Measurements from ENCODE around the gene PBRM1. TPM values are rescaled to one million over a fixed set of nuclear protein-coding genes. Genes with fewer than 3 reads are reported as not detected.

The PBRM1 gene
- total RNA-seq, result 19.0 and 37.4 TPM in 2 replicates

DNA sequence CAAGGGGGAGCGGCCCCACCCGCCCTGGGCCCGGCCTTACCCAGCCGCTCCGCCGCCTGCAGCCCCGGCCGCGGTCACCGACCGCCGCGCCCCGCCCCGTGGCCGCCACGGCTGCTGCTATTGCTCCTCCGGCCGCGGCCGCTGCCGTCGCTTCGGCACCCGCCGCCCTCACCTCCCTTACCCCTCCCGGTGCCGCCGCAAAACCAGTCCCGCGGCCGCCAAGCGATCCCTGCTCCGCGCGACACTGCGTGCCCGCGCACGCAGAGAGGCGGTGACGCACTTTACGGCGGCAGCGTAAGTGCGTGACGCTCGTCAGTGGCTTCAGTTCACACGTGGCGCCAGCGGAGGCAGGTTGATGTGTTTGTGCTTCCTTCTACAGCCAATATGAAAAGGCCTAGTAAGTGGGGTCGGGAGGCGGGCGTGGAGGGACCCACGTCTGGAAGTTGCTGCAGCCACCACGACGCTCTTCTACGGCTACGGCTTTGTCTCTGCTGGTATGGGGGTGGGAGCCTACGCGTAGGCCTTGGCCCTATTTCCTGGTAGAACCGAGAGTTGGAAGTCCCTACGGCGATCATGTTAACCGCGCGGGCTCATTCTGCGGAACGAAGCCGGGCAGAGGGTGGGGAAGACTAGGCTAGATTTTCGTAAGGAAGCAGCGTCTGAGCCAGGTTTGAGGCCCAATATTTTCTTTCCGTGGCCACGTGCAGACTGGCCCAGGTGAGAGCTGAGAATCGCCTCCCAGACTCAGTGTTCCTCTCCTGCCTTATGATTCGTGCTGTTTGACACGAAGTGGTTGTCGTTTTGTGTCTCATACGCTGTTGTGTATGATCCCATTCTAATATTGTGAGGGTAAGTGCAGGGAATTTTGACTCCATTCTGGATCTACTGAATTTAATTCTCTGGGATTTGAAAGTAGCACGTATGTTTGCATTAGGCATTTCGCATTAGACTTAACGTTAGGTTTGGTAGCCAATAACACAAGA, at the start of gene PBRM1, which contains the start of gene GNL3:
PBRM1 (minus strand) TSS at position 205 of the 983 bp plus-strand sequence.
GNL3 (plus strand) TSS at position 324 of the 983 bp plus-strand sequence; CDS start at position 385, 61 bp downstream.

DNA sequence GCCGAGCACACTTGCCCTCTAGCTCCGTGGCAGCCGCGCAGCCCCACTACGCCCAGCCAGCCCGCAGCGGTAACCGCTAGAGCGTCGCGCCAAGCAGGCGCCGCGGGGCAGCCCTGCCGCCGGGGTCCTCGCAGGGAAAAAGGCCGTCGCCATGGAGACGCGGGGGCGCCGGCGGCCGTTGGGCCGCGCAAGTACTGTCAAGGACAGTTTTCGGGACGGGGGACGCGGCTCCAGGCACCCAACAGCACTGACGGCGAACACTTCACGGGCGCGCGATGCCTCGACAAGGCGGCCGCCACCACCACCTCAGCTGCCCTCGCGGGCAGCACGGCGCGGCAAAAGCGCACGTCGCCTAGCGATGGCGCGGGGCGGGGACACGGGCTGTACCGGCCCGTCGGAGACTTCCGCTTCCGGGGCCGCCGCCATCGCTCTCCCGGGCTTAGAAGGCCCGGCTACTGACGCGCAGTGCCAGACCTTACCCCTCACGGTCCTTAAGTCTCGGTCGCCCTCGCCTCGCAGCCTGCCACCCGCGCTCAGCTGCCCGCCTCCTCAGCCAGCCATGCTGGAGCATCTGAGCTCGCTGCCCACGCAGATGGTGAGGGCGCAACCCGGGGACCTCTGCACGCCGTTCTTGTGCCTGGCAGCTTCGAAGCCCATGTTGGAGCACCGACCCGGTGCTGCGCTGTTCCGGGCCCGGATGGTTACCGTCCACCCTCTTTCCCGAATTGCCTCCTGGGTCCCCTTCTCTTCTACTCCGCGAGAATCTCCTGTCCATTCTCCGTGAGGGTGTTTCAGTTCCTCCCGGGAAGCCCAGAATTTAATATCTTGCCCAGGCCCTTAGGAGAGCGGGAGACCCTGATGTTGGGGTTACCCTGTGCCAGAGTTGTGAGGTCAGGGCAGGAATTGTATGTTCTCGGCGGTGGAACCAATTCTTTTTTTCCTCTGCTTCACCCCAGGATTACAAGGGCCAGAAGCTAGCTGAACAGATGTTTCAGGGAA, 20.3 kb upstream of the PBRM1 start, which contains the start of the genes GLT8D1 and SPCS1:
GLT8D1 (minus strand) TSS at position 104 of the 999 bp plus-strand sequence. CDS start 5,331 bp downstream, outside the sequence.
SPCS1 (plus strand) TSS at position 419 of the 999 bp plus-strand sequence; CDS start at position 560, 141 bp downstream.

DNA sequence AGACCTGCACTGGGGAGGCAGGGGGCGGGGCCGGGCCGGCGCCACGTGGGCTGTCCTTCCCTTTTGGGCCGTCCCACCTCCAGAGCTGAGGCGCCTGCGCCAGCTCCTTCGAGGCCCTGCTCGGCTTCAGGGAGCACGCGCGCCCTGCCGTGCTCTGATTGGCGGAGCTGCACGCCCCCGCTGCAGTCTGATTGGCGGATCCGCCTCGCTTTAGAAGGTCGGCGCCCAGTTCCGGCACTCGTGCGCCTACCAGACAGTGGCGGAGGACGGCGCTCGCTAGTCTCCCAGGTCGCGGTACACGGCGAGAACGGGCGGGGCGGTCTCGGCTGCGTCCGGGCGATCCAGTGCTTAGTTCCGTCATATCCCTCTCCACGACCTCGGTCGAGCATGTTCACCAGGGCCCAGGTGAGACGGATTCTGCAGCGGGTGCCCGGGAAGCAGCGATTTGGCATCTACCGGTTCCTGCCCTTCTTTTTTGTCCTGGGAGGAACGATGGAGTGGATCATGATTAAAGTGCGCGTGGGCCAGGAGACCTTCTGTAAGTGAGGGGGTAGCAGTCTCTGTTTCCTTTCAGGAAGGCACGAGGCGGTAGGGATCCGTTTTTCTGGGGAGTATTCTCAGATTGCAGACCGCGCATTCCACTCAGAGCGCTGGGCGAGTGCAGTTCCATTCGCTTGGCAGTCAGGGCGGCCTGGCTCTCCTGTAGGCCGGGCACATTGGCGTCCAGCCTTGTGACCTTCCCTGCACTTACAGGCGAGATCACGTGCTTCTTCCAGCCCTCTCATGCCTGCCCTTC, 149.1 kb downstream of the PBRM1 start, which contains the start of gene UQCC5:
UQCC5 (plus strand) TSS at position 237 of the 796 bp plus-strand sequence; CDS start at position 388, 151 bp downstream.

DNA sequence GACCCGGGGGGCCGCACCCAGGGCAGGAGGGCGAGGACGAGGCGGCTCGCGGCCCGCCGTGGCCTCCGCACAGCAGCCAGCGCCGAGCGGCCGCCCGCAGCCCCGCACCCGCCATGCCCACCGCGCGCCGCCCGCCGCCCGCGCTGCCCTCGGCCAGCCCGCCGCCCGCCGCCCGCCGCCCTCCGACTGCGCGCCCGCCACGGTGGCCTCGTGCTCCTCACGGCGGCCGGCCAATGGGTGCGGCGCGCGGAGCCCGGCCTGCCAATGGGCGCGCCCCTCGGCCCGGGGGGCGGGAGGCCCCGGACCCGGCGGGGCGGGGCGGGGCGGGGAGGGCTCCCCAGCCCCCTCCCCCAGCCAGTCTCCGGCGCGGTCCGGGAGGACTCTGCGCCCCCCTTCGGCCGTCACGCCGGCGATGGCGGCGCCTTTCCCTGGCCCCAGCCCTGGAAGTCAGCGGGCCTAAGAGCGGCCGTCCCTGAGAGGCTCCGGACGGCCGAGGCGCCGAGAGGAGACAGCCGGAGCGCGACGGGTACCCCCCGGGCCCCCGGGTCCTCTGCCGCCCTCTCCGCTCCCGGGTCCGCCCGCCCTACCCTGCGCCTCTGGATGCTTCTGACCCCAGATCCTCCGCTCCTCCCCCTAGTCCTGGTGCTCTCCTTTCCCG, 152.0 kb downstream of the PBRM1 start, which contains the start of gene NT5DC2:
NT5DC2 (minus strand) TSS at position 235 of the 658 bp plus-strand sequence; CDS start at position 115, 120 bp downstream.

Other genes starting within 250 kb of the PBRM1 start
- 1.0 TPM in 1 of 2 replicates, not detected in the other for gene SEMA3G, start 240.8 kb downstream of the PBRM1 start, total RNA-seq
- gene TNNC1, start 231.9 kb downstream of the PBRM1 start, total RNA-seq, result 1.2 and 30.3 TPM in 2 replicates
- gene NISCH, start 230.3 kb downstream of the PBRM1 start, total RNA-seq, result 43.8 and 45.9 TPM in 2 replicates
- gene STAB1, start 190.6 kb downstream of the PBRM1 start, total RNA-seq, result 0.47 and 1.4 TPM in 2 replicates
- 158 and 169 TPM in 2 replicates for gene NT5DC2, start 152.1 kb downstream of the PBRM1 start, total RNA-seq
- gene UQCC5, start 149.3 kb downstream of the PBRM1 start, total RNA-seq, result 35.5 and 81.3 TPM in 2 replicates
- gene GNL3, start 119 bp upstream of the PBRM1 start, total RNA-seq, result 68.4 and 70.4 TPM in 2 replicates
- 98.6 and 99.8 TPM in 2 replicates for gene GLT8D1, start 19.9 kb upstream of the PBRM1 start, total RNA-seq
- 138 and 162 TPM in 2 replicates for gene SPCS1, start 20.2 kb upstream of the PBRM1 start, total RNA-seq
- 5.9 and 6.3 TPM in 2 replicates for gene NEK4, start 85.0 kb upstream of the PBRM1 start, total RNA-seq
- not detected in 2 replicates for gene ITIH1, start 91.7 kb upstream of the PBRM1 start, total RNA-seq
- 0.51 and 10.7 TPM in 2 replicates for gene ITIH3, start 108.9 kb upstream of the PBRM1 start, total RNA-seq
- gene ITIH4, start 144.8 kb upstream of the PBRM1 start, total RNA-seq, result 0.23 TPM in 1 of 2 replicates, not detected in the other
- not detected in 2 replicates for gene MUSTN1, start 149.1 kb upstream of the PBRM1 start, total RNA-seq
- 12.6 and 13.0 TPM in 2 replicates for gene STIMATE, start 211.6 kb upstream of the PBRM1 start, total RNA-seq